Measurements from ENCODE around the gene GGCT.

DNA sequence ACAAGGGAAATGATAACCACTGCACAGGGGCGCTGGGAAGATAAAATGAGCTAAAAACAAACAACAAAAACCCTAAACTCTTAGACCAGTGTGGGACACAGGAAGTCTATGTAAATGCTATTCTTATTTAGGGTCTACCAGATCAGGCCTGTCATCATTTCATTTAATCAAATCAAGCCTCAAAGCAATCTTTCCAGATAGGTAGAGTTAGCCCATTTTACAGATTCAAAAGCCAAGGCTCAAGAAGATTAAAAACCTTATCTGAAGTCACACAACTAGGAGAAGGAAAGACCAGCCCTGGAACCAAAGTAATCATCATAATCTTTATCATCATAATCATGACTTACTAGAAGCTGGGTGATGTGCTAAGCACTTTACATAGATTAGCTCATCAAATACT lies 30.7 kb downstream of the GGCT start:
- no peak for TF ChIP-seq EP300 (IDR thresholded peaks at IDR 0.05; ENCODE audit: low read depth)
- TF ChIP-seq, protein P1, sequence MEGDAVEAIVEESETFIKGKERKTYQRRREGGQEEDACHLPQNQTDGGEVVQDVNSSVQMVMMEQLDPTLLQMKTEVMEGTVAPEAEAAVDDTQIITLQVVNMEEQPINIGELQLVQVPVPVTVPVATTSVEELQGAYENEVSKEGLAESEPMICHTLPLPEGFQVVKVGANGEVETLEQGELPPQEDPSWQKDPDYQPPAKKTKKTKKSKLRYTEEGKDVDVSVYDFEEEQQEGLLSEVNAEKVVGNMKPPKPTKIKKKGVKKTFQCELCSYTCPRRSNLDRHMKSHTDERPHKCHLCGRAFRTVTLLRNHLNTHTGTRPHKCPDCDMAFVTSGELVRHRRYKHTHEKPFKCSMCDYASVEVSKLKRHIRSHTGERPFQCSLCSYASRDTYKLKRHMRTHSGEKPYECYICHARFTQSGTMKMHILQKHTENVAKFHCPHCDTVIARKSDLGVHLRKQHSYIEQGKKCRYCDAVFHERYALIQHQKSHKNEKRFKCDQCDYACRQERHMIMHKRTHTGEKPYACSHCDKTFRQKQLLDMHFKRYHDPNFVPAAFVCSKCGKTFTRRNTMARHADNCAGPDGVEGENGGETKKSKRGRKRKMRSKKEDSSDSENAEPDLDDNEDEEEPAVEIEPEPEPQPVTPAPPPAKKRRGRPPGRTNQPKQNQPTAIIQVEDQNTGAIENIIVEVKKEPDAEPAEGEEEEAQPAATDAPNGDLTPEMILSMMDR (IDR thresholded peaks at IDR 0.05), result no peak
